NCI-H446 (cell line): ENCODE measurements around the gene LCOR.
"Not testable (repeated sequence)": the region's sequence is repeated elsewhere in the genome, so short reads cannot be mapped to it uniquely, and the experiment has no call there.

ENCODE experiments used
- DNase-seq, 2 experiments: peaks; one replicate each; lab custom pipeline; 2025; lab: John Stamatoyannopoulos, UW

Gene LCOR

GRCh38 chr10:96831867-96832720 lies at the start of gene LCOR:
LCOR (plus strand) TSS chr10:96832298; CDS start chr10:96949058, 116,760 bp downstream.
- DNase-seq: peak; percentile 49 to 85

DNA sequence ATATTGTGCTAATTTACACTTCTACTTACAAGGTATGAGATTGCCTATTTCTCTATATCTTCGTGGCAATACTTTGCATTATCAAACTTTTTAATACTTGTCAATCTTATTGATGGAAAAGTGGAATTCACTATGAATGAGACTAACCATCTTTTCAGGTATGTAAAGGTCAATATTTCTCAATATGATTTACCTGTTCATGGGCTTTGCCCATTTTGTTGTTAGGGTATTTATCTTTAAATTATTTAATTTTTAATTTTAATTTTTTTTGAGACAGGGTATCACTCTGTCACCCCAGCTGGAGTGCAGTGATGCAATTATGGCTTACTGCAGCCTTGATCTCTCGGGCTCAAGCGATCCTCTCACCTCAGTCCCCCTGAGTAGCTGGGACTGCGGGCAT lies 47.8 kb upstream of the LCOR start:
- DNase-seq: no peak

- DNase-seq: no peak
Measured at GRCh38 chr10:96789571-96790108, 42.5 kb upstream of the LCOR start.

DNA sequence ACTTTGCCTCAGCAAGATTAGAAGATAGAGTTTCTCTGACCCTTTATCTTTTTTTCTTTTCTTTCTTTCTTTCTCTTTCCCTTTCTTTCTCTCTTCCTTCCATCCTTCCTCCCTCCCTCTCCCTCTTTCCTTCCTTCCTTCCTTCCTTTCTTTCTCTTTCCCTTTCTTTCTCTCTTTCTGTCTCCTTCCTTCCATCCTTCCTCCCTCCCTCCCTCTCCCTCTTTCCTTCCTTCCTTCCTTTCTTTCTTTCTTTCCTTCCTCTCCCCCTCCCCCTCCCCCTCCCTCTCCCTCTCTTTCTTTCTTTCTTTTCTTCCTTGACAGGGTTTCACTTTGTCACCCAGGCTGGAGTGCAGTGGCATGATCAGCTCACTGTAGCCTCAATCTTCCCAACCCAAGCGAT lies 40.2 kb upstream of the LCOR start:
- no peak for DNase-seq

GRCh38 chr10:96794836-96795733 lies 37.0 kb upstream of the LCOR start:
- no peak for DNase-seq

DNA sequence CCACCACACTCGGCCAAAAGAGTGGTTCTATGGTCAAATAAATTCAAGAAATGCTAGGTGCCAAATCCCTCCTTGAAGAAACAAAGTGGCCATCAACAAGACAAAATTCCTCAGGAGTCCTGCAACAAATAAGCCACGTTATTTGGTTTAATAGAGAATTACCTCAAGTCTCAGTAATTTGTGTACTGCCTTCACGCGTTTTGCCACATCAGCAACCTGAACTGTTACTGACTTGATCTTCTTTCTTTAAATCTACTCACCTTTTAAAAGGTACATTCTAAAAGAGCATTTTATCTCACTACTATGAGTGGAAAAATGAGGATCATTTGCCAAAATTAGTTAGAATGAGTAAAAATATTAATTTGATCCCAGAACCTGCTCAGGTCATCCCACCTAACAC lies 34.6 kb upstream of the LCOR start:
- DNase-seq: no peak

- DNase-seq: no peak
Measured at GRCh38 chr10:96803288-96803664, 28.8 kb upstream of the LCOR start.

GRCh38 chr10:96814264-96814663 lies 17.8 kb upstream of the LCOR start:
- DNase-seq: no peak

DNA sequence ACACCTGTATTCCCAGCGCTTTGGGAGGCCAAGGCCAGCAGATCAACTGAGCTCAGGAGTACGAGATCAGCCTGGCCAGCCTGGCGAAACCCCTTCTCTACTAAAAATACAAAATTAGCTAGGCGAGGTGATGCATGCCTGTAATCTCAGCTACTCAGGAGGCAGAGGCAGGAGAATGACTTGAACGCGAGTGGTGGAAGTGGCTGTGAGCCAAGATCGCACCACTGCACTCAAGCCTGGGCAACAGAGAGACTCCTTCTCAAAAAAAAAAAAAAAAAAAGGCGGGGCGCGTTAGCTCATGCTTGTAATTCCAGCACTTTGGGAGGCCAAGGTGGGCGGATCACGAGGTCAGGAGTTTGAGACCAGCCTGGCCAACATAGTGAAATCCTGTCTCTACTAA lies 13.1 kb upstream of the LCOR start:
- DNase-seq: not testable (repeated sequence)

- DNase-seq: no peak
Measured at GRCh38 chr10:96820765-96821164, 11.3 kb upstream of the LCOR start.

GRCh38 chr10:96826438-96826837 lies 5.7 kb upstream of the LCOR start:
- no peak for DNase-seq

- DNase-seq: no peak
Measured at GRCh38 chr10:96828609-96829008, 3.5 kb upstream of the LCOR start.

DNA sequence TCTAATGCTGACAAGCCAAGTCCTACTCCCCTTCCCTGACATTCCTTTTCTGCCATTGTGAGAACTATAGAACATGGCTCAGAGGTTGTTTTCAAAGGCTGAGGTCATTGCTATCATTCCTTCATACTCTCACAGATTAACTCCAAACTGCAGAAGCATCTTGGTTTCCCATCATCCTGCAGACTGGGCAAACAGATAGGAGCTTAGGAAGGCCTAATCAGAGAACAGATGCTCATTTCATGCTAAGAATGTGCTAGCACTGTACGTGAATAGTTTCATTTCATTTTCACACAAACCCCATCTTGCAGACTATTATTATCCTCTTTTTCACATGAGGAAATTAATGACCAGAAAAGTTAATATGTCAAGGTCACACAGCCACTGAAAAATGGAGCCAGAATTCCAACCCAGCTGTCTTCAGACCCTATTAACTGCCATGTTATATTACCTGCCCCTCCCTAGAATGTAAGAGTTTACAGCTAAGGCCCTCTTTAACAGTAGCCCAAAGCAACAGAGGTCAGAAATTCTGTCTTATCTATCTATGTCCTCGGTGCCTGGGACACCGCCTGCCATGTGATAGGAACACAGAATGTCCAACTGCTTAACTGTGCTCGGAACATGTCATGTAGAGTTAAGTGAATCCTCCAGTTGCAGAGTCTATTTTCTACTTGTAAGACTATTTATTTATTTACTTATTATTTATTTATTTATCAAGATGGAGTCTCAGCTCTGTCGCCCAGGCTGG lies 2.9 kb upstream of the LCOR start:
- DNase-seq: no peak

DNA sequence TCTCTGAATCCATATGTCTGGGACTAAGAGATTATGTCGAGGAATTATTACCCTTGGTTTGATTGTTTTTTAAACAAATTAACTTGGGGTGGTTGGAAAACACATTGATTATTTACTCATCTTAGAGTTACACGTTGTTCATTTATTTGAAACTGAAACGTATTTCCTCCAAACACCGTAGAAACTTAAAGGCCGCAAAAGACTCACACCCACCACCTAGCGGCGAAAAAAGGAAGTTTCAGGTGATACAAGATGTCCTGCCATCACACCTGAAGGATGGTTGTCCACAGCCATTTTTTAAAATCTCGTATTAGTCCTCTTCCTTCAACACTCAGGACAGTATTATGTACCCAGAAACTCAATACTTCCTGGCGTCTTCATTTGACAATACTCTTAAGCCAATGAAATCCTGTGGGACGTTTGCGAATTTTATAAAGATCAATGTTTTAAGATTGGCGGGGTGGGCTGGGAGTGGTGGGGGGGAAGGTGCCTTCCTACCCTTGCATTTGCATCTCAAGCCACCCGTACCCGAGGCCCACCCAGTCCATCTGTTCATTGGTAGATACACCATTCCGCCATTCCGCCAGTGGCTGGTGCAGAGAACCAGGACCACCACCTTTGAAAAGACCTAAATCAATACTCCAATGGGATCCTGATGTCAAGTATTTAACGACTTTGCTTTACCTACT lies 1.4 kb upstream of the LCOR start:
- DNase-seq: peak in 1 of 2 experiments; percentile 62

- no peak for DNase-seq
Measured at GRCh38 chr10:96831200-96831866, 765 bp upstream of the LCOR start.

- peak in 1 of 2 experiments; percentile 77 for DNase-seq
Measured at GRCh38 chr10:96832721-96833219, 672 bp downstream of the LCOR start.

DNA sequence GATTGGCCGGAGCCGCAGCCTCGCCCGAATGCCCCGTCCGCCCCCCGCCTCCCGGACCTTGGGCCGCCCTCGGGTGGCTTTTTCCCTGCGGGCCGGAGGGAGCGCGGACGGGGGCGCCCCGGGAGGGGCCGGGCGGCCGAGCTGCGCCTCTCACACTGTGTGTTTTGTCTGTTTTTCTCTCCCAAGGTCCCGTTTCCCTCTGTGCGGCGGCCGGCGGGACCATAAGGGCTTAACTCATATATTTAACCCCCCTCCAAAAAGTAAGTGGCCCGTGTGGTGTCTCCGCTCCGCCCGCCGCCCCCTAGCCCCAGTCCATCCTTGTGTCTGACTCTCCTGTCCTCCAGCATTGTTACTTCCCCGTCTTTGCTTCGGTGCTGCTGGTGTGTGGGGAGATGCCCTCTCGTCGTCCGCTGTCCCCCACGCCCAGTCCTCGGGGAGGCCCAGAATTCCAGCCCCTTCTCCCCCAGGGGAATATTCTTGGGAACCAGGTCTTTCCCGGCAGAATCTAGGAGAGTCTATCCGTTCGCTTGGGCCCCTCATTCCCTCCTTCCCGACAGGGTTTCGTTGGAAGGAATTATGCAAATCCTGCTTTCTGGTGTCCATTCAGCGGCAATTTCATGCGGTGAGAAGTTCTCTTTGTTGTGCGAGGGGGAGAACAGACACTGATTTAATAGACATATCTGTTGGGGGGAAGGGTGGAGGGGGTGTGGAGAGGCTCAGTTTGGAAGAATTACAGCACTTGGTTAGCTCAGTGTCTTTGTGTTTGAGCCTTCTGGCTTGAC lies 1.3 kb downstream of the LCOR start:
- no peak for DNase-seq

GRCh38 chr10:96834120-96834519 lies 2.0 kb downstream of the LCOR start:
- no peak for DNase-seq

DNA sequence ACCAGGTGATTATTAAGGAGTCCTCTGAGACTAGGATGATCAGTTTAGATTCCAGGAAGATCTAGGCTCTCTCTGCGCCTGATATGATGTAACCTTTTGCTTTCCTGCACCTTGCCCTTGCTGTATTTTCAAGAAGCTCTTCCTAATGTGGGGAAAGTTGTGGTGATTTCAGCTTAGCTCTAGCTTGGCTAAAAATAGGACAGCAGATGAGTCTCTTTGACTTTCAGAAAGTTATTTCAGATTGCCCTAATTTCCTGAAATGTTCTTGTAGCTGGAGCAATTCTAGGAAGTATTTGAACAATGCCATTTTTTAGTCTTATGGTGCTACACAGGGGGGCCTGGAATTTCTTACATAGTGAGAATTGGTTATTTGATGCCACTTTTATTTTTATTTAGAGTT lies 3.8 kb downstream of the LCOR start:
- no peak for DNase-seq

- no peak for DNase-seq
Measured at GRCh38 chr10:96838529-96838928, 6.4 kb downstream of the LCOR start.
